Body of pancreas (tissue), 4 donors: Measurements from ENCODE around the gene ADM2.

Experiments used
- POLR2A ChIP-seq, 3 donors: fragments of 450-650 bp; IDR thresholded peaks; one replicate each; pipeline ENCODE4 v1.6.1; 2016; ENCODE audit warnings: antibody characterized with exemption in 3 of 3, mild to moderate bottlenecking in 2 of 3
- TF ChIP-seq, protein P1 (sequence below), 7 experiments: fragments of 450-650 bp in 4 of 7; fragments of 200-600 bp in 3 of 7; sonication (generic) in 3 of 7; IDR thresholded peaks; one replicate each; pipeline ENCODE4 v1.5.1; 2016 to 2019; ENCODE audit warnings: antibody characterized with exemption in 7 of 7

DNA sequence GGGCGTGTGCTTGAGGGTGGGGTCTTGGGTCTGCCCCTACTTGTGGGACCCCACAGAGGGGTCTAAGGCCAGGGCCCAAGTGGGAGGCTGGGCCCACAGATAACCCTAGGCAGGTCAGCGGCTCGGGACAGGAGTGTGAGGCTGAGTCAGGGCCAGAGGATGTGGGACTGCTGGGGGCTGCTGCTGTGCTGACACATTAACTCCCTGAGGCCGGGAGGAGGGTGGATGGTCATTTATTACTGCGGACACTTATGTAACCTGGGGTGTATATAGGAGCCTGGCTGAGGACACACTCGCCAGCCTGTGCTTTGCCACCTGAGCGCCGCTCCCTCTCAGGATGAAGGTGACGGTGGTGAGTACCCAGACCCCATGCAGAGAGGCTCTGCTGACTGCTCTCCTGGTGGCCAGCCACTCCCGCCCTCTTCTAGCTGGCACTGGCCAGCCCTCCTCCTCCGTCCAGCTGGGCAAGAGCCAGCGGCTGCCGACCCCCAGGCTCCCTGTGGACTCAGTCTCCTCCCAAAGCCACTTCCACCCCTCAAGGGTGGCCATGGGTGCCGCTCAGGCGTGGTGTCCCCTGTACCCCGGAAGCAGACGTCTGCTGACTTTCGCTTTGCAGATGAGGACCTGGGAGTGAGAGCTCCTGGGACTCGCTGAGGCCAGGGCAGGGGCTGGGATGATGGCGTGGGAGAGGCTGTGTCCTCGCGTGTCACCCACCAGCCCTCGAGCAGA lies 5.4 kb downstream of the ADM2 start, which contains the start of gene MIOX:
- TF ChIP-seq, protein P1, sequence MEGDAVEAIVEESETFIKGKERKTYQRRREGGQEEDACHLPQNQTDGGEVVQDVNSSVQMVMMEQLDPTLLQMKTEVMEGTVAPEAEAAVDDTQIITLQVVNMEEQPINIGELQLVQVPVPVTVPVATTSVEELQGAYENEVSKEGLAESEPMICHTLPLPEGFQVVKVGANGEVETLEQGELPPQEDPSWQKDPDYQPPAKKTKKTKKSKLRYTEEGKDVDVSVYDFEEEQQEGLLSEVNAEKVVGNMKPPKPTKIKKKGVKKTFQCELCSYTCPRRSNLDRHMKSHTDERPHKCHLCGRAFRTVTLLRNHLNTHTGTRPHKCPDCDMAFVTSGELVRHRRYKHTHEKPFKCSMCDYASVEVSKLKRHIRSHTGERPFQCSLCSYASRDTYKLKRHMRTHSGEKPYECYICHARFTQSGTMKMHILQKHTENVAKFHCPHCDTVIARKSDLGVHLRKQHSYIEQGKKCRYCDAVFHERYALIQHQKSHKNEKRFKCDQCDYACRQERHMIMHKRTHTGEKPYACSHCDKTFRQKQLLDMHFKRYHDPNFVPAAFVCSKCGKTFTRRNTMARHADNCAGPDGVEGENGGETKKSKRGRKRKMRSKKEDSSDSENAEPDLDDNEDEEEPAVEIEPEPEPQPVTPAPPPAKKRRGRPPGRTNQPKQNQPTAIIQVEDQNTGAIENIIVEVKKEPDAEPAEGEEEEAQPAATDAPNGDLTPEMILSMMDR (IDR thresholded peaks at IDR 0.05) = no peak
- TF ChIP-seq POLR2A (IDR thresholded peaks at IDR 0.05) = no peak
